ENCODE measurements around the gene LRBA. TPM values are rescaled to one million over a fixed set of nuclear protein-coding genes. Genes with fewer than 3 reads are reported as not detected.

LRBA gene
- total and polyA plus RNA-seq, 2 of the 4 experiments (the other 2 are of a cell fraction), result 10.2 to 51.6 TPM

- H3K27ac ChIP-seq (ENCODE audit: insufficient read depth, low read length), result no peak overlapping the region
- H3K4me3 ChIP-seq (ENCODE audit: insufficient read depth, low read depth, low read length), result no peak overlapping the region
- H3K18ac ChIP-seq (ENCODE audit: low read depth, low read length), result no peak overlapping the region
- no peak overlapping the region for H2AK5ac ChIP-seq (ENCODE audit: low read depth, low read length)
- ATAC-seq (ENCODE audit: low read depth) (no peak), DNase-seq (no peak)
- TF ChIP-seq MAFK (IDR thresholded peaks at IDR 0.05; ENCODE audit: low read depth, low read length) (no peak), RFX5 (IDR thresholded peaks at IDR 0.05; ENCODE audit: low read depth, low read length) (no peak), MXI1 (IDR thresholded peaks at IDR 0.05; ENCODE audit: borderline replicate concordance, low read depth, low read length) (no peak), POLR2A (IDR thresholded peaks at IDR 0.05; ENCODE audit: low read depth, low read length) (no peak), CTCF (conservative IDR thresholded peaks at IDR 0.05; ENCODE audit: low read depth, low read length) (no peak), MAZ (IDR thresholded peaks at IDR 0.05; ENCODE audit: borderline replicate concordance, low read depth, low read length) (no peak), ELK1 (IDR thresholded peaks at IDR 0.05; ENCODE audit: borderline replicate concordance, low read depth, low read length) (no peak), NFE2L2 (IDR thresholded peaks at IDR 0.05; ENCODE audit: low read depth, low read length) (no peak), USF2 (IDR thresholded peaks at IDR 0.05; ENCODE audit: low read depth, low read length) (no peak), RCOR1 (IDR thresholded peaks at IDR 0.05; ENCODE audit: insufficient replicate concordance, low read length) (no peak)
- H3K27me3 ChIP-seq (ENCODE audit: control insufficient read depth, insufficient read depth, low read length), result no peaks in the 10 kb centered on the region
- no peak overlapping the region for H3K14ac ChIP-seq (replicated peaks; ENCODE audit: low read depth, low read length)
- ChIA-PET CTCF (no interaction called here), POLR2A (ENCODE audit: unreplicated experiment) (no interaction called here)
- H2BK5ac ChIP-seq (ENCODE audit: low read depth, low read length, poor library complexity, severe bottlenecking), result no peak overlapping the region
- no CpG with 5 or more reads among the region's 1 CpG for WGBS, 2 experiments (ENCODE audit: extremely low coverage in 2 of 2, insufficient read length in 1 of 2)
- no peak overlapping the region for H4K8ac ChIP-seq (ENCODE audit: low read depth in 2 of 2, low read length in 2 of 2)
- H3K9ac ChIP-seq (ENCODE audit: low read depth, low read length), result no peak overlapping the region
- H2AFZ ChIP-seq (replicated peaks; ENCODE audit: low read length, poor library complexity), result no peak overlapping the region
- no peak overlapping the region for H4K5ac ChIP-seq (ENCODE audit: low read depth, low read length)
- no peak overlapping the region for H2BK20ac ChIP-seq (ENCODE audit: low read depth, low read length)
- no peaks in the 10 kb centered on the region for H3K79me1 ChIP-seq (ENCODE audit: low read depth in 1 of 2, low read length in 2 of 2)
- dilution Hi-C loops (cut with HindIII; ENCODE audit: low sequenced_read_pairs, unreplicated experiment), result no loop called here
- H2BK120ac ChIP-seq (ENCODE audit: low read depth, low read length), result no peak overlapping the region
- H4K91ac ChIP-seq (ENCODE audit: insufficient read depth, low read depth, low read length), result no peak overlapping the region
- H3K4me1 ChIP-seq (ENCODE audit: control insufficient read depth, insufficient read depth, low read length), result no peaks in the 10 kb centered on the region
- H3K4ac ChIP-seq (ENCODE audit: low read depth, low read length), result no peak overlapping the region
- no peak overlapping the region for H3K23ac ChIP-seq (ENCODE audit: low read depth, low read length)
- no peak overlapping the region for H3K4me2 ChIP-seq (ENCODE audit: low read depth, low read length)
- in situ Hi-C loops (cut with MboI; ENCODE audit: low sequenced_read_pairs), result no loop called here
- H4K20me1 ChIP-seq (ENCODE audit: insufficient read depth, low read length), result no peaks in the 10 kb centered on the region
- H3K36me3 ChIP-seq (ENCODE audit: control insufficient read depth, insufficient read depth, low read length), result no peaks in the 10 kb centered on the region
- H3K56ac ChIP-seq (ENCODE audit: extremely low read depth, insufficient read depth, low read length), result no peak overlapping the region
- no peaks in the 10 kb centered on the region for H3K9me1 ChIP-seq (ENCODE audit: insufficient read depth, low read length)
- no TSS peak for BruUV-seq (replicated peaks)
- H2AK9ac ChIP-seq (replicated peaks; ENCODE audit: low read depth, low read length, poor library complexity), result no peak overlapping the region
- intact Hi-C loops (cut with micrococcal nuclease), result no loop called here
- no peak overlapping the region for H2BK15ac ChIP-seq (ENCODE audit: low read depth, low read length)
- H3K9me3 ChIP-seq (ENCODE audit: control insufficient read depth, insufficient read depth, low read length), result no peaks in the 10 kb centered on the region
These were observed 352.4 kb downstream of the LRBA start for GRCh38 chr4:150662686-150663085.
